Measurements from ENCODE around the gene EVC.

Gene EVC

GRCh38 chr4:5755161-5755560 is 44.2 kb downstream of the EVC start:
- no peak for DNase-seq (ENCODE audit: low read depth, low spot score)

- no peak for DNase-seq (ENCODE audit: low read depth, low spot score)
Measured at GRCh38 chr4:5755679-5756078, 44.7 kb downstream of the EVC start.

- no peak for DNase-seq (ENCODE audit: low read depth, low spot score)
Measured at GRCh38 chr4:5756271-5756670, 45.3 kb downstream of the EVC start.

GRCh38 chr4:5757091-5757490 is 46.1 kb downstream of the EVC start:
- DNase-seq (ENCODE audit: low read depth, low spot score), result no peak

GRCh38 chr4:5757536-5757935 is 46.5 kb downstream of the EVC start:
- DNase-seq (ENCODE audit: low read depth, low spot score), result no peak

- DNase-seq (ENCODE audit: low read depth, low spot score), result no peak
Measured at GRCh38 chr4:5757954-5758353, 47.0 kb downstream of the EVC start.

GRCh38 chr4:5758741-5759140 is 47.7 kb downstream of the EVC start:
- DNase-seq (ENCODE audit: low read depth, low spot score), result no peak

- no peak for DNase-seq (ENCODE audit: low read depth, low spot score)
Measured at GRCh38 chr4:5759236-5760075, 48.5 kb downstream of the EVC start.

- DNase-seq (ENCODE audit: low read depth, low spot score), result no peak
Measured at GRCh38 chr4:5760246-5760645, 49.2 kb downstream of the EVC start.

GRCh38 chr4:5760936-5761480 is 50.0 kb downstream of the EVC start:
- DNase-seq (ENCODE audit: low read depth, low spot score), result no peak

GRCh38 chr4:5770051-5770450 is 59.0 kb downstream of the EVC start:
- no peak for DNase-seq (ENCODE audit: low read depth, low spot score)

- no peak for DNase-seq (ENCODE audit: low read depth, low spot score)
Measured at GRCh38 chr4:5772528-5773270, 61.7 kb downstream of the EVC start.

GRCh38 chr4:5773271-5773555 is 62.2 kb downstream of the EVC start:
- DNase-seq (ENCODE audit: low read depth, low spot score), result peak; percentile 53

GRCh38 chr4:5774416-5775036 is 63.5 kb downstream of the EVC start:
- DNase-seq (ENCODE audit: low read depth, low spot score), result no peak

- no peak for DNase-seq (ENCODE audit: low read depth, low spot score)
Measured at GRCh38 chr4:5776510-5776909, 65.5 kb downstream of the EVC start.

- no peak for DNase-seq (ENCODE audit: low read depth, low spot score)
Measured at GRCh38 chr4:5780831-5781480, 70.0 kb downstream of the EVC start.

GRCh38 chr4:5781691-5782090 is 70.7 kb downstream of the EVC start:
- no peak for DNase-seq (ENCODE audit: low read depth, low spot score)

GRCh38 chr4:5782829-5783476 is 72.0 kb downstream of the EVC start:
- no peak for DNase-seq (ENCODE audit: low read depth, low spot score)

GRCh38 chr4:5783486-5783885 is 72.5 kb downstream of the EVC start:
- no peak for DNase-seq (ENCODE audit: low read depth, low spot score)

- DNase-seq (ENCODE audit: low read depth, low spot score), result no peak
Measured at GRCh38 chr4:5784021-5784420, 73.0 kb downstream of the EVC start.

- peak; percentile 75 for DNase-seq (ENCODE audit: low read depth, low spot score)
Measured at GRCh38 chr4:5784960-5785611, 74.1 kb downstream of the EVC start.
